ENCODE measurements around the gene LTA4H.
"Not testable (repeated sequence)": the region's sequence is repeated elsewhere in the genome, so short reads cannot be mapped to it uniquely, and the experiment has no call there.

LTA4H gene

DNA sequence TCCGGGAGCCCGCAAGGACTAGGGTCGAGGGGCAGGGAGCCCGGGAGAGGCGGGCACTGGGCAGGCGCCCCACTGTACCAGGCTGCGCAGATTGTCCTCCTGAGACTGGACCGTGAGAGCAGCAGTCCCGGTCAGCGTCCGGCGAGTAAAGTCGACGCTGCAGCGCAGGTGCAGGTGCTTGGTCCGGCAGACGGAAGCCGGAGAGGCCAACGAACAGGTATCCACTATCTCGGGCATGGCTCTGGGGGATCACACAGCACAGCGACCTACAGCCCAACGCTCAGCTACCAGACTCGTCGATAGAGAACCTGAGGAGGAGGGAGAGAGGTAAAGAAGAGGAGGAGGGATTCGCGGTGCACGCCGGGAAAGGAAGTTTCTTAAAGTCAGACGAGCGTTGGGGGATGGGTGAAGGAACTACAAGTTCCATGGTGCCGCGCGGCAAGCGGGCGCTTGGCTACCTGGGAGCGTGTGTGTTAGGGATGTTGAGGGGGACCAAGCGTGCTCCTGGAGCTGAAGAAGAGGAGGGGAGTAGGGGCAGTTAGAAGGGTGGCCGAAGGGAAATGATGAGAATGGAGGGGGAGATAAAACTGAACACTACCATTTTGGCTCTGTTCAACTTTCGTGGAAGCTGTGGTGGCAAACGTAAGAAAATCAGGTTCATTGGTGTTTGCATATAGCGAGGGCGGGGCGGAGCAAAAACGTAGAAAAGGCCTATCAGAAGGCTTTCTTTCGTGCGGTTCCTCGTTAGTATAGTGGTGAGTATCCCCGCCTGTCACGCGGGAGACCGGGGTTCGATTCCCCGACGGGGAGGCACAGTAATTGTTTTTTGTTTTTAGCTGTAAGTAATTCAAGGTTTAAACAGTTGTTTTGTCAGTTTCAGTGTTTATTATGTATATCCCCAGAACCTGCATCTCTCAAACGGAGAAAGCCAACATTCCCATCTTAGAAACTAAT lies at the start of gene LTA4H:
TSS of gene LTA4H (minus strand) at position 305 of the 954 bp plus-strand sequence. CDS start at position 237, 68 bp downstream.
- peak; percentile 96 for DNase-seq (ENCODE audit: low read depth)

DNA sequence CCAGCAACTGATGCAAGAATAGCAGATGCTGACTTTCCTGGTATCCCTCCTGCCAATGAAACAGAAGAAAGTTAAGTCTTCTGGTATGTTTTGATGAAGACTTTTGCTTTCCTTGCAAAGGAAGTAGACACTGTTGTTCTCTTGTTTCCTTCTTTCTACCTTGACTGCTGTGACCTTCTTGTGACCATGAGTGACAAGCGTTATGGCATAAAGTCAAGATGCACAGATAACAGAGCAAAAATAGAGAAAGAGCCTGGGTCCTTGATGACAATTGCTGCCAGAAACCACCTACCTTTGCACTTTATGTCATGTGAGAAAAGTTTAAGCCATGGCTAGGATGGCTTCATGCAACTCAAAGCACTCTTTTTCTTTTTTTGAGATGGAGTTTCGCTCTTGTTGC lies 49.2 kb upstream of the LTA4H start:
- DNase-seq (ENCODE audit: low read depth), result no peak

DNA sequence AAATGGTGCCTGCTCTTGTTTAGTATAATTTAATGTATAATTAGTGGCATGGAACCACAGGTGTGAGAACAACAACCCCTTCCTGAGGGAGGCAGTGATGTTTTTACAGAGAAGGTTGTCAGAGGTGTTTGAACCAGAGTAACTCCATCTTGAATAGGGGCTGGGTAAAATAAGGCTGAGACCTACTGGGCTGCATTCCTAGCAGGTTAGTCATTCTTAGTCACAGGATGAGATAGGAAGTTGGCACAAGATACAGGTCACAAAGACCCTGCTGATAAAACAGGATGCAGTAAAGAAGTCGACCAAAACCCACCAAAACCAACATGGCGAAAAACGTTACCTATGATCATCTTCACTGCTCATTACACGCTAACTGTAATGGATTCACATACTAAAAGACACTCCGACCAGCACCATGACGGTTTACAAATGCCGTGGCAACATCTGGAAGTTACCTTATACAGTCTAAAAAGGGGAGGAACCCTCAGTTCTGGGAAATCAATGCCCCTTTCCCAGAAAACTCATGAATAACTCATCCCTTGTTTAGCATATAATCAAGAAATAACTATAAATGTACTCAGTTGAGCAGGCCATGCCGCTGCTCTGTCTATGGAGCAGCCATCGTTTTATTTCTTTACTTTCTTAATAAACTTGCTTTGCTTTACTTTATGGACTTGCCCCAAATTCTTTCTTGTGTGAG lies 47.8 kb upstream of the LTA4H start:
- no peak for DNase-seq (ENCODE audit: low read depth)

DNA sequence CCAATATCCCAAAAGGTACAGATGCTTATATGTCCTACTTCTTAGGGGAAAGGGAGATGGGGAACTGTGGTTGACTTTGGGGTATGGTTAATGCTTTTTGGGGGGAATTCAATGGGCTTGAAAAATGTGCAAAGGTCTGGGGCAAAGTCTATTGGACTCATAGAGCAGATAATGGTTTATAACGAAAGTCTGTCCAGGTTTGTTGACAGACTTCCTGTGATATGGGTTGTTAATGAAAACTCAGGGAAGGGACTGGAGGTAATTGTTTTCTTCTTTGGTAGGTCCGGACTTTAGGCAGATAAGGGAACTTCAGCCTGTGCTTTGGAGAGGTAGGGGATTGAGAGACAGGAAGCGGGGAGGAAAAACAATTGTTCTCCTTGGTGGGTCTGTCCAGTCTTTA lies 46.2 kb upstream of the LTA4H start:
- DNase-seq (ENCODE audit: low read depth), result no peak

DNA sequence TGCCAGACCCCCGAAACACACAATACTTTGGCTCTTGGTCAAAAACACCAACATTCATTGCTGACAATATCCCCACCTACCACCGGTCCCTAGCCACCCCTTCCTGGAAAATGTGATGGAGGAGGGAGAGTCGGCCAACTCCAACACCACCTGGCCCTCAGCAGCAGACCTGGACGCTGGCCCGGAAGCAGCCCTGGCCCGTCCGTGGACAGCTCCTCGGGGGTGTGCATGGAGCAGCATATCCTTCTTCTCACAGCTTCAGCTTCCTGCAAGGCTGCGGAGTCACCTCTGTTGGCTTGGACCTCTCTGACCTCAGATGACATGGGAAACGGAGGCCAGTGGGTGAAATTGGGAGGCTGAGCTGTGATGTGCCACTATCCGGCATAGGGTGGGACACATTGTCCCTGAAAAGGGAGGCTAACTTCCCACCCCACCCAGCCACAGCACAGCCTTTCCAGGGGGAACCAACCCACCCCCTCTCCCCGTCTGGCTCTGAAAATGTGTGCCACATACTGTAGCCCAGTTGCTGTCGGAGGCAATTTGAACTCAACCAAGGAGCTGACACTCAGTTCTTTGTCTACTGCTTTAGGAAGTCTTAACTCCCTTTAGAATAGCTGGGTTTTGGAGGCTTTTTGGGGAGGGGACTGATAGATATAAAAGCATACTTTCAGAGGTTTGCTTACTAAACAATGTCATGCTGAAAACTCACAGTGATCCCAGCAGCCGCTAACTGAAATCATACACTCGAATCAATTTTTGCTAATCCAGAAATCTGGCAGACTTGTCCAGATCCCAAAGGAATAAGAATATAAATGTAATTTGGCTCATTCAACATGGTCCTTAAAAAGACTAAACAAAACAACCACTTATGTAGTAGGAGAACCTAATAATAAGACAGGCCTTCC lies 43.1 kb upstream of the LTA4H start:
- DNase-seq (ENCODE audit: low read depth), result no peak

DNA sequence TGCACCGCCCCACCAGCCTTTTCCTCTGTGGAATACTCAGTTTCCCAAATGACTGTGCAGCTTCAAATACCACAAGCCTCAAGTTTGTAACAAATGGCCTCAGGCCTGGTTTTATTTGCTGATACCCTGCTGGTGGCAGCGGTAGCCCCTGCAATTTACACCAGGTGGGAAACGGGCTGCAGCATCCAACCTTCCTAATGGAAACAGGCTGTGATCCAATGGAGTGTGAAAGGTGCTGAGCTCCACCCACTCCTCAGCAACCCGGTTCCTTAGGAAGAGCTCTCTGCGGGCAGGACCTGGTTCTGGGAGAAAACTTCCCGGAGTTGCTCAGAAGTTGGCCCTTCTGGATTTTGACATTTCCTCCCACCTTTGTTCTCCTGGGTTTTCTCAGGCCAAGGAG lies 41.7 kb upstream of the LTA4H start:
- no peak for DNase-seq (ENCODE audit: low read depth)

DNA sequence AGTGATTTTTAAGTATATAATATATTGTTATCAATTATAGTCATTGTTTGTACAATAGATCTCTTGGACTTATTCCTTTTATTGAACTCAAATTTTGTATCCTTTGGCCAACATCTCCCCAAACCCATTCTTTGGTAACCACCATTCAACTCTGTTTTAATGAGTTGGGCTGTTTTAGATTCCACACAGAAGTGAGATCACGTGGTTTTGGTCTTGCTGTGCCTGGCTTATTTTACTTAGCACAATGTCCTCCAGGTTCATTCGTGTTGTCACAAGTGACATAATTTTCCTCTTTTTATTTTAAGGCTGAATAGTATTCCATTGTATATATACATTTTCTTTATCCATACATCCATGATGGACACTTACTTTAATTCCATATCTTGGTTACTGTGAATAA lies 40.2 kb upstream of the LTA4H start:
- no peak for DNase-seq (ENCODE audit: low read depth)

DNA sequence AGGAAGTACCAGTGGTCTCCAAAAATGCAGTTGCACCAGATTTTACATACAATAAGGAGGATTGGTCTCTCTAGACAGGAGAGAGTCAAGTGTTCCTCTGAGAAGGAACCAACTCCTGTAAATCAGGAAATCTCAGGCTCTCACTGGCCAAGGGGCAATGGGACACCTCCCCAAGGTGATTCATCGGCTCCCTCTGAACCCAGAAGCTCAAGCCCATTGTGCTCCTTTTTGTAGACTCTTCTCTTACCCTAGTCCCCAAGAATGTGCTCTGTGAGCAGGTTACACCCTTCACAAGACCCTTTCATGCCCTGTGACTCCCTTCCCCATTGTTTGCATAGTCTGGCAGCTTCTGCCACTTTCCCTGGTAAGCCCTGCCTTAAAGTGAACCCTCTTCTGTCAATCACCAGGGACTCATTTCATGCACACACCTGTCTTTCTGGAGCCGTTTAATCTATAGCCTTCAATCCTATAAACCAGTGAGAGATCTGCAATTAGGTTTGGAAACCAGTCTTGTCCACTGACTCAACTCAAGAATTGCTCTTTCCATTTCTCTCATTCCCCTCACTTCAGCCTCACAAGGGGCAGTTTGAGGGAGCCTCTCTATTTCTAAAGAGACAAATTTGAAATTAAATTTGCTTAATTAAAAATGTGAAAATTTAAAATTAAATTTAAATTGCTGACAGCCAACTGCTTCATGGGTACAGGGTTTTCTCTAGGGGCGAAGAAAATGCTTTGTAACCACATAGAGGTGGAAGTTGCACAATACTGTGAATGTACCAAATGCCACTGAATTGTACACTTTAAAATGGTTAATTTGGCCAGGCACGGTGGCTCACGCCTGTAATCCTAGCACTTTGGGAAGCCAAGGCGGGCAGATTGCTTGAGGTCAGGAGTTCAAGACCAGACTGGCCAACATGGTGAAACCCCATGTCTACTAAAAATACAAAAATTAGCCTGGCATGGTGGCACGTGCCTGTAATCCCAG lies 38.3 kb upstream of the LTA4H start:
- no peak for DNase-seq (ENCODE audit: low read depth)

DNA sequence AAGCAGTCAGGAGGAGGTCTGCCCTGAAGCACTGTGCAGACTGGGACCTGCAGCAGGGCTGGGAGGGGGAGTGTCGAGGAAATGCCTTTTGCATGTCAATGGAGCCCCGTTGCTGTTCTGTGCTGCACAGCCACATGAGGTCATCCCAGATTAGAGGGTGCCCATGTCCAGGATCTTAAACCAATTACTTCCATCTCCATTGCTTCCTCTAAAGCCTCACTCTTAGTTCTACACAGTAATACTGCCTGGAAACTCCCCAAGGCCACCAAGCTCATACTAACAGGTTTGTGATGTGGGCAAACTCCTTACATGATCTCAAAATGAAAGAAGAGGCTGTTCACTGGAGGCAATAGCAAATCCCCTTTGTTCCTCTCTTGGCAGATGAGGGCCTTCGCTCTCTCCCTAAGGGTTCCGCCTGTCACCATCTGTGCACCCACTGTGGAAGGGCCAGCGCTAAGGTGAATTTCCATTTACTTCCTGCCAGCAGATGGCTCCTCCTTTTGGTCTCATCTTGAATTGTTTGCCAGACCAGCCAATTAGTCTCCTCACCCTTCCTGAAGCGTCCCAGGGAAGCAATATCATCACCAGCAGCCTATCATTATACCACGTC lies 35.4 kb upstream of the LTA4H start:
- no peak for DNase-seq (ENCODE audit: low read depth)

DNA sequence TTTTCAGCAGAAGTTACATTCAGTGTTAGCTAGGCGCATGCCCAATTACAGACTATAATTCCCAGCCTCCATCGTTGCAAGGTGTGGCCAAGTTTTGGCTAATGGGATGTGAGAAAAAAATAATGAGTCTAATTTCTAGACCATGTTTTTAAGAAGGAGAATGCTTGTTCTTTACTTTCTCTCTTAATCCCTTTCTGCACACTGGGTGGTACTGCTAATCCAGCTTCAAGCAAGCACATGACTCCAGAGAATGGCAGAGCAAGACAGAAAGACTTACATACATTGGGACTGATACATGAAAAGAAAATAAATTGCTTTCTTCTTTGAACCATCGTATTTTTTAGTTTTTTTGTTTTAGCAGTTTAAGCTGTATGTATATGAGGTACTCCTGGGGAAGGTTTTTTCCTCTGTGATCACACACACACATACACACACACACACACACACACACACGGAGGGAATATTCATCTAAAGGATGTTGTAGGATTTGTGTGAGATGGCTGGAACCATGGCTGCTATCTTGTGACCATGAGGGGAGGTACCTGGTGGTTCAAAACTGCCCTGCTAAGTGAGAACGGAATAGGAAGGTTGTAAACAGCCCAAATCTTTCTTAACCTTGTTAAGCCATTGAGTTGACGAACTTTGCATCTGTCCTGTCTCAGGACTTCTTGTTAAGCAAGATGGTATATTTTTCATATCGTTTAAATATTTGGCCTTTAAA lies 34.3 kb upstream of the LTA4H start:
- DNase-seq (ENCODE audit: low read depth), result no peak

DNA sequence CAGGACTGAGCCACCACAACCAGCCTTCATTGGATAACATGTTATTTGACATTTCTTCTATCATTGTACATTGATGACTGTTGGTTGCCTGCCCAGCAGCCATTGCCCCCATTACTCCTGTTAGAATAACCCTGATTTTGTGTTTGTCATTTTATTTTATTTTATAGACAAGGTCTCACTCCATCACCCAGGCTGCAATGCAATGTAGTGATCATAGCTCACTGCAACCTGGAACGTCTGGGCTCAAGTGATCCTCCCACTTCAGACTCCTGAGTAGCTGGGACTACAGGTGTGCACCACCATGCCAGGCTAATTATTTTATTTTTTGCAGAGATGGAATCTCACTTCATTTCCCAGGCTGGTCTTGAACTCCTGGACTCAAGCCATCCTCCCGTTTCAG lies 33.2 kb upstream of the LTA4H start:
- DNase-seq (ENCODE audit: low read depth), result no peak

DNA sequence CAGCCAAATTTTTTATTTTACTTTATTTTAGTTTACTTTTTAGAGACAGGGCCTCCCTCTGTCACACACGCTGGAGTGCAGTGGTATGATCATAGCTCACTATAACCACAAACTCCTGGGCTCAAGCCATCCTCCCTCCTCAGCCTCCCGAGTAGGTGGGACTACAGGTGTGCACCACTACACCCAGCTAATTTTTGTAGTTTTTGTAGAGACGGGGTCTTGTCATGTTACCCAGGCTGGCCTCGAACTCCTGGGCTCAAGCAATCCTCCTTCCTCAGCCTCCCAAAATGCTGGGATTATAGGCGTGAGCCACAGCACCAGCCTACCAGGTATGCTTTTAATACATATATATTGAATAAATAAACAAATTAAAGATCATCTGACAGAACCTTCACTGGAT lies 32.7 kb upstream of the LTA4H start:
- DNase-seq (ENCODE audit: low read depth), result no peak

DNA sequence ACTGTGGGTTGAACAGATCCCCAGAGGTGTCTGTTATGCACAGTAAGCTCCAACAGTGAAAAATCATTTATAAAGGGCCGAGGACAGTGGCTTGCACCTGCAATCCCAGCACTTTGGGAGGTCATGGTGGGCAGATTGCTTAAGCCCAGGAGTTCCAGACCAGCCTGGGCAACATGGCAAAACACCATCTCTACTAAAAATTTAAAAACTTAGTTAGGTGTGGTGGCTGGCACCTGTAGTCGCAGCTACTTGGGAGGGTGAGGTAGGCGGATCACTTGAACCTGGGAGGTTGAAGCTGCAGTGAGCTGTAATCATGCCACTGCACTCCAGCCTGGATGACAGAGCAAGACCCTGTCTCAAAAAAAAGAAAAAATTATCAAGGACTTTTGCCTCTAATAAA lies 30.4 kb upstream of the LTA4H start:
- not testable (repeated sequence) for DNase-seq (ENCODE audit: low read depth)

DNA sequence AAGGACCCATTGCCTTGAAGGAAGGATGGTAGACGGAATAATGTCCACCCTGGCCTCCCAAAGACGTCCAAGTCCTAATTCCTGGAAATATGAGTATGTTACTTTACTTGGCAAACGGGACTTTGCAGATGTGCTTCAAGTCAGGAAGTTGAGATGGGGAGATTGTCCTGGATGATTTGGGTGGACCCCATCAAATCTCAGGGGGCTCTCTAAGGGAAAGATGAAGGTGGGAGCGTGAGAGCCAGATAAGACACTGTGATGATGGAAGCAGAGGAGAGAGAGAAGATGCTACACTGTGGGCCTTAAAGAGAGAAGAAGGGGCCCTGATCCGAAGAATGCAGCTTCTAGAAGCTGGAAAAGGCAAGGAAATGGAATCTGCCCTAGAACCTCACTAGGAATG lies 29.6 kb upstream of the LTA4H start:
- no peak for DNase-seq (ENCODE audit: low read depth)

DNA sequence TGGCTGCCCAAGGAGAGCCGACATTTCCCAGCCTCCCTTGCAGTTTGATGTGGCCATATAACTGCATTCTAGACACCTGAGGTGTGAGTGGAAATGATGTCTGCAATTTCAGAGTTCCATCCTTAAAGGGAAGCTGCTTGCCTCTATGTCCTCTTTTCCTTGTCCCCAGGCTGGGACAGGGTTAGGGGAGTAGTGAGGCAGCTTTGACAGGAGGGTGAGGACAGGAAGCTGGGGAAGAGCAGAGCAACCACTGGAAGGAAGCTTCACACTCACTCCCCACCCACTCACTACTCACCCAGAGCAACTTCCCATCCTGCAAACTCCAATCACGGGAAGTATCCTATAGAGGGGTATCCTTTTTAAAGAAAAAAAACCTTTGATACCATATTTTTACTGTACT lies 28.9 kb upstream of the LTA4H start:
- no peak for DNase-seq (ENCODE audit: low read depth)

DNA sequence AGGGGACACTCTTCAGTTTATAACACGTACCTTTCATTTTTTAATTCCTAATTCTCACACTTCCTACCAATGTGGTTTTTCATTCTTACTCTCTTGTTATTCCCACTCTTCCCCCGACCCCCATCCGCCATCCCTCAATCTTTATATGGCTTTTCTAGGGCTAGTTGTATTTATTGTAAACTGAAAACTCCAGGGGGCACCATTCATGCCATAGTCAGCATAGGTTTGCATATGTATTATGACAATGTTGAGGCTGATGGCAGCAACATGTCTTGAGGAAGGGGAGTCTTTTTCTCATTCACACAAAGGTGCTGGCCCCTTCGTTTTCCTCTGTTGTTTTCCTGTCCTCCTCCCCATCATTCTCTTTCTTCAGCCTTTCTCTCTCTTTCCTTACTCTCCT lies 27.7 kb upstream of the LTA4H start:
- no peak for DNase-seq (ENCODE audit: low read depth)

DNA sequence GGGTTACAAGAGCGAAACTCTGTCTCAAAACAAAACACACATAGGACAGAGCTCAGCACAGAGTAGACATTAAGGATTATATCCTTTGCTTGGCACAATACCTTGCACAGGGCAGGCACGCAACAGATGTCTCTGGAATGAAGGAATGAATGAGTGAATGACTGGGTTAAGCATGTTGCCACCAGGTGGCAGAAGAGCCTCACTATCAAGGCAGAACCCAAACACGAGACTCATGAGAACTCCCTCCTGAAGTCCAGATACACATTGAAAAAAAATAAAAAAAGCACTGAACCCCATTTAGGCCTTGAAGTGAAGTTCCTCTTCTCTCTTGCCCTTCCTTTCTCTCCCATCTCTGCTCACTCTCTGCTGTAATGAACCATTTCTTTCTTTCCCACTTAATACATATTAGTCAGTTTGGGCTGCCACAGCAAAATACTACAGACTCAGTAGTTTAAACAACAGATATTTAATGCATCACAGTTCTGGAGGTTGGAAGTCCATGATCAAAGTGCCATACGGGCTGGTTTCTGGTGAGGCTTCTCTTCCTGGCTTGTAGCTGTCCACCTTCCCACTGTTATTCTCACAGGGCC lies 26.6 kb upstream of the LTA4H start:
- DNase-seq (ENCODE audit: low read depth), result peak; percentile 51

DNA sequence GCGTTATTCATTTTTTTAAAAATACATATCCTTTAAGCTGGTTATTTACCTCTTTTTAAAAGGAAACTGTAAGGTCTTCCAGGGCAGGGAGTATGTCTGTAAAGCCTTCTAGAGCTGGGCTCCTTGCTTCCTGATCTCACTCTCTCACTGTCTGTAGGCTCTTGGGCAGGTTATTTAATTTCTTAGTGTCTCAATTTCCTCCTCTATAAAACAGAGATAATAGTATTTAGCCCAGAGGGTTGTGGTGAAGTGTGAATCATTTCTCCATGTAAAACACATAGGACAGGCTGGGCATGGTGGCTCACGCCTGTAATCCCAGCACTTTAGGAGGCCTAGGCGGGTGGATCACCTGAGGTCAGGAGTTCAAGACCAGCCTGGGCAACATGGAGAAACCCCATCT lies 25.9 kb upstream of the LTA4H start:
- DNase-seq (ENCODE audit: low read depth), result no peak

DNA sequence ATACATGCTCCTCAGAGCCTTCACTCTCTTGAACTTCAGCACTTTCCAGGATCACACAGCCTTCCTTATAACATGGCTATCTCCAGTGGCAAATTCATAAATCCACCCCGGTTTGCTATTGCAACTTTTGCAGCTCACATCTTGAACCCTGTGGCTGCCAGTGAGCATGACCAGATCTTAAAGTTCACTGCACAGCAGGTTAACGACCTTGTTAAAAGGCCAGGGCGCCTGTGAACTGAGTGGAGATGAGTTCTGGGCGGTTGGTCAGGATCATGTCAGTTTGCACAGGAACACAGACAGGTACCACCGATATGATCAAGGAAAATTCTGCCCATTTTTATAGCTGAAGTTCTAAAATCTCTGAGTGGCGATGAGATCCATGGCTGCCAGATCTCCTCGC lies 24.7 kb upstream of the LTA4H start:
- no peak for DNase-seq (ENCODE audit: low read depth)

Data from stimulated activated CD8-positive, alpha-beta memory T cell treated with anti-CD3 and anti-CD28 coated beads, Interleukin-15, amount 100 ng/mL, for 1 hour (primary cell).